Neural cell (in vitro differentiated cells): ENCODE measurements around the gene OLFM1. TPM values are rescaled to one million over a fixed set of nuclear protein-coding genes. Genes with fewer than 3 reads are reported as not detected.

ENCODE experiments used
- H2AFZ ChIP-seq: fragments of 200-600, 300-800 bp; sonication (generic), shearing (Covaris generic); 2 replicates; pipeline ENCODE4 v1.6.0; 2014; ENCODE audit warnings: low read depth, mild to moderate bottlenecking, antibody characterized with exemption, low read length, moderate library complexity
- H3F3A ChIP-seq: fragments of 200-600 bp; shearing (Covaris generic); 2 replicates; pipeline ENCODE4 v1.6.1; 2016; ENCODE audit warnings: mild to moderate bottlenecking, moderate library complexity, mixed read lengths, antibody characterized with exemption, low read length; ENCODE audit not compliant: insufficient read depth, poor library complexity, severe bottlenecking
- H3K27ac ChIP-seq: fragments of 200-600, 300-800 bp; sonication (generic), shearing (Covaris generic); 2 replicates; pipeline ENCODE4 v1.5.1; 2014; ENCODE audit warnings: mild to moderate bottlenecking, low read length, moderate library complexity
- H3K27me3 ChIP-seq: fragments of 300-800, 200-600 bp; sonication (generic), shearing (Covaris generic); 2 replicates; pipeline ENCODE4 v1.6.0; 2014; ENCODE audit warnings: mild to moderate bottlenecking, low read depth, low read length, moderate library complexity; ENCODE audit not compliant: insufficient read depth
- H3K36me3 ChIP-seq: fragments of 300-800, 200-600 bp; sonication (generic), shearing (Covaris generic); 2 replicates; pipeline ENCODE4 v1.5.1; 2014; ENCODE audit warnings: mild to moderate bottlenecking, antibody characterized with exemption, low read length, moderate library complexity; ENCODE audit not compliant: insufficient read depth
- H3K4me2 ChIP-seq: fragments of 300-800, 200-600 bp; sonication (generic), shearing (Covaris generic); 2 replicates; pipeline ENCODE4 v1.6.0; 2014; ENCODE audit warnings: mild to moderate bottlenecking, low read length
- H3K4me3 ChIP-seq: fragments of 300-800, 200-600 bp; sonication (generic), shearing (Covaris generic); 2 replicates; pipeline ENCODE4 v1.5.1; 2014; ENCODE audit warnings: mild to moderate bottlenecking, low read length, moderate library complexity
- H3K79me2 ChIP-seq: fragments of 200-600 bp; shearing (Covaris generic); replicated peaks from 2 replicates; pipeline ENCODE4 v1.6.0; 2014; ENCODE audit warnings: mild to moderate bottlenecking, low read length, moderate library complexity; ENCODE audit not compliant: insufficient read depth
- H3K9ac ChIP-seq: fragments of 300-800, 200-600 bp; sonication (generic), shearing (Covaris generic); 2 replicates; pipeline ENCODE4 v1.6.1; 2016; ENCODE audit warnings: mild to moderate bottlenecking, low read length, mixed read lengths
- H3K9me2 ChIP-seq: fragments of 200-600 bp; shearing (Covaris generic); 2 replicates; pipeline ENCODE4 v1.6.1; 2016; ENCODE audit warnings: mild to moderate bottlenecking, low read length, mixed read lengths; ENCODE audit not compliant: insufficient read depth
- H3K9me3 ChIP-seq: fragments of 200-600, 300-800 bp; sonication (generic), shearing (Covaris generic); 2 replicates; pipeline ENCODE4 v1.6.1; 2016; ENCODE audit warnings: mild to moderate bottlenecking, mixed run types, low read length, moderate library complexity, mixed read lengths
- H4K20me1 ChIP-seq: fragments of 200-600 bp; shearing (Covaris generic); 2 replicates; pipeline ENCODE4 v1.6.1; 2016; ENCODE audit warnings: mild to moderate bottlenecking, mixed run types; ENCODE audit not compliant: insufficient read depth
- EP300 ChIP-seq: fragments of 450-650 bp; conservative IDR thresholded peaks from 2 replicates; pipeline ENCODE4 v1.6.1; 2014; ENCODE audit warnings: antibody characterized with exemption, mild to moderate bottlenecking, moderate library complexity; ENCODE audit not compliant: poor library complexity, severe bottlenecking
- EZH2 ChIP-seq: fragments of 200-600, 300-800 bp; shearing (Covaris generic), sonication (generic); IDR thresholded peaks from 2 replicates; pipeline ENCODE4 v1.6.1; 2014; ENCODE audit warnings: antibody characterized with exemption, low read length, borderline replicate concordance, mild to moderate bottlenecking; ENCODE audit not compliant: insufficient read depth, poor library complexity, severe bottlenecking
- MXI1 ChIP-seq: fragments of 450-650 bp; conservative IDR thresholded peaks from 2 replicates; pipeline ENCODE4 v1.6.1; 2014; ENCODE audit warnings: antibody characterized with exemption, mild to moderate bottlenecking; ENCODE audit not compliant: poor library complexity, severe bottlenecking
- POLR2AphosphoS5 ChIP-seq: IDR thresholded peaks from 2 replicates; pipeline ENCODE4 v1.6.1; 2012
- RAD21 ChIP-seq: fragments of 450-650 bp; conservative IDR thresholded peaks from 2 replicates; pipeline ENCODE4 v1.6.1; 2014; ENCODE audit warnings: antibody characterized with exemption, mild to moderate bottlenecking, moderate library complexity
- SMC3 ChIP-seq: fragments of 450-650 bp; conservative IDR thresholded peaks from 2 replicates; pipeline ENCODE4 v1.6.1; 2014; ENCODE audit warnings: antibody characterized with exemption, mild to moderate bottlenecking, moderate library complexity; ENCODE audit not compliant: poor library complexity
- TAF1 ChIP-seq: IDR thresholded peaks from 2 replicates; pipeline ENCODE4 v1.6.1; 2012; ENCODE audit warnings: low read depth
- polyA plus RNA-seq: library from polyadenylated mRNA; depleted of rRNA; stranded (reverse); fragments of >200 nt; gene quantifications from 2 replicates; pipeline ENCODE4 v1.2.3, GENCODE V29; 2014
- TF ChIP-seq, protein P1 (sequence below): IDR thresholded peaks from 2 replicates; pipeline ENCODE4 v1.6.1; 2012; ENCODE audit warnings: borderline replicate concordance
- TF ChIP-seq, protein P2 (sequence below): fragments of 450-650 bp; IDR thresholded peaks from 2 replicates; pipeline ENCODE4 v1.5.1; 2014; ENCODE audit warnings: antibody characterized with exemption, mild to moderate bottlenecking, moderate library complexity; ENCODE audit not compliant: poor library complexity, severe bottlenecking

Gene OLFM1
- polyA plus RNA-seq, 1 donor from 2014 or later: 102 TPM

DNA sequence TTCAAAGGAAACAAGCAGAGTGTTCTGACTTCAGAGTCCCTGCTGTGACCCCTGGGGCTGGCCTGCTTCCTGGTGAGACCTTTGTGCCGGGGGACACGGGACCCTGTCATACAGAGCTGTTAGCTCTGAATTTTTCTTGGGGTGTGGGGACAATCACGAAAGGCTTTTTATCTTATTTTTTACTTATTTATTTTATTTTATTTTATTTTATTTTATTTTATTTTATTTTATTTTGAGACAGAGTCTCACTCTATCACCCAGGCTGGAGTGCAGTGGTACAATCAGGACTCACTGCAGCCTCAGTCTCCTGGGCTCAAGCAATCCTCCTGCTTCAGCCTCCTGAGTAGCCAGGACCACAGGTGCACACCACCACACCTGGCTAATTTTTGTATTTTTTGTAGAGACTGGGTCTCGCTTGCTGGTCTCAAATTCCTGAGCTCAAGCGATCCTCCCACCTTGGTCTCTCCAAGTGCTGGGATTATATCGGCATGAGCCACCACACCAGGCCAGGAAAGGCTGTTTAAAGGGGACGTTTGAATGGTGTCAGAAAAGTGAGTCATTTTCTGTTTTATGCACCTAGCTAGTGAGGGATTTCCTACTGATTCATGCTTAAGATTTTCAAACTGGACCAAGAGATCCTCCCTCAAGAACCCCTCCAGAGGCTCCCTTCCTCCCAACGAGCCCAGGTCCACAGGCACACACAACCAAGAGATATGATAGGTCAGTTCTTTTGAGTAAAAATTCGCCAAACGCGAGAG, 75.7 kb downstream of the OLFM1 start:
- Histone ChIP-seq H3K9me3 (no peaks in the 10 kb centered on the region), H3K36me3 (no peaks in the 10 kb centered on the region), H3K9me2 (no peaks in the 10 kb centered on the region), H4K20me1 (no peaks in the 10 kb centered on the region), H3K27ac (no peak overlapping the region), H3K4me2 (no peak overlapping the region), H3K4me3 (no peak overlapping the region), H2AFZ (no peak overlapping the region), H3F3A (no peaks in the 10 kb centered on the region), H3K79me2 (no peaks in the 10 kb centered on the region), H3K9ac (no peak overlapping the region), H3K27me3 (peaks cover 4% of the 10 kb centered on the region)
- TF ChIP-seq POLR2AphosphoS5: no peak
- no peak for TF ChIP-seq EP300
- no peak for TF ChIP-seq TAF1
- TF ChIP-seq MXI1: no peak
- TF ChIP-seq RAD21: no peak

DNA sequence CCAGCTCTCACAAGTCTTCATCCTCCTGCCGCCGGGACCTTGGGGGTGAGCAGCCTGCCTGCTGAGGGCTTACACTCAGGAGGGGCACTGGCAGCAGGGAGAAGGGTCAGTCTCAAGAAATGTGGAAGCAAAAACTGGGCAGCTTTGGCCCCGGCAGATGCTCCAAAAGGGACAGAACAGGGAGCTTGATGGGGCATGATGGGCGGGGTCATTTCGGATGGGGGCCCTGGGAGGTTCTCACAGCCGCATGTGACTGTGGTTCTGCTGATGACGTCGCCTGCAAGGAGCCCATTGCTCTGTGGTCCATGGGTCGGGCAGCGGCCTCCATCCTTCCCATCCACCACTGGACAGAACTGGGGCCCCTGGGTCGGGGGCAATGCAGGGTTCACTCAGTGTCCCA, 76.6 kb downstream of the OLFM1 start:
- H3K9me2 ChIP-seq: no peaks in the 10 kb centered on the region
- no peak overlapping the region for H3K4me2 ChIP-seq
- no peak overlapping the region for H2AFZ ChIP-seq
- no peaks in the 10 kb centered on the region for H4K20me1 ChIP-seq
- no peaks in the 10 kb centered on the region for H3K27me3 ChIP-seq
- TF ChIP-seq EP300: no peak
- TF ChIP-seq, protein P1, sequence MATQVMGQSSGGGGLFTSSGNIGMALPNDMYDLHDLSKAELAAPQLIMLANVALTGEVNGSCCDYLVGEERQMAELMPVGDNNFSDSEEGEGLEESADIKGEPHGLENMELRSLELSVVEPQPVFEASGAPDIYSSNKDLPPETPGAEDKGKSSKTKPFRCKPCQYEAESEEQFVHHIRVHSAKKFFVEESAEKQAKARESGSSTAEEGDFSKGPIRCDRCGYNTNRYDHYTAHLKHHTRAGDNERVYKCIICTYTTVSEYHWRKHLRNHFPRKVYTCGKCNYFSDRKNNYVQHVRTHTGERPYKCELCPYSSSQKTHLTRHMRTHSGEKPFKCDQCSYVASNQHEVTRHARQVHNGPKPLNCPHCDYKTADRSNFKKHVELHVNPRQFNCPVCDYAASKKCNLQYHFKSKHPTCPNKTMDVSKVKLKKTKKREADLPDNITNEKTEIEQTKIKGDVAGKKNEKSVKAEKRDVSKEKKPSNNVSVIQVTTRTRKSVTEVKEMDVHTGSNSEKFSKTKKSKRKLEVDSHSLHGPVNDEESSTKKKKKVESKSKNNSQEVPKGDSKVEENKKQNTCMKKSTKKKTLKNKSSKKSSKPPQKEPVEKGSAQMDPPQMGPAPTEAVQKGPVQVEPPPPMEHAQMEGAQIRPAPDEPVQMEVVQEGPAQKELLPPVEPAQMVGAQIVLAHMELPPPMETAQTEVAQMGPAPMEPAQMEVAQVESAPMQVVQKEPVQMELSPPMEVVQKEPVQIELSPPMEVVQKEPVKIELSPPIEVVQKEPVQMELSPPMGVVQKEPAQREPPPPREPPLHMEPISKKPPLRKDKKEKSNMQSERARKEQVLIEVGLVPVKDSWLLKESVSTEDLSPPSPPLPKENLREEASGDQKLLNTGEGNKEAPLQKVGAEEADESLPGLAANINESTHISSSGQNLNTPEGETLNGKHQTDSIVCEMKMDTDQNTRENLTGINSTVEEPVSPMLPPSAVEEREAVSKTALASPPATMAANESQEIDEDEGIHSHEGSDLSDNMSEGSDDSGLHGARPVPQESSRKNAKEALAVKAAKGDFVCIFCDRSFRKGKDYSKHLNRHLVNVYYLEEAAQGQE: no peak
- no peak for TF ChIP-seq MXI1
- no peak for TF ChIP-seq RAD21
- TF ChIP-seq SMC3: no peak
- no peaks in the 10 kb centered on the region for H3K79me2 ChIP-seq
- H3F3A ChIP-seq: no peaks in the 10 kb centered on the region
- no peak overlapping the region for H3K4me3 ChIP-seq
- H3K36me3 ChIP-seq: no peaks in the 10 kb centered on the region
- H3K9me3 ChIP-seq: no peaks in the 10 kb centered on the region
- H3K27ac ChIP-seq: no peak overlapping the region
- no peak overlapping the region for H3K9ac ChIP-seq

DNA sequence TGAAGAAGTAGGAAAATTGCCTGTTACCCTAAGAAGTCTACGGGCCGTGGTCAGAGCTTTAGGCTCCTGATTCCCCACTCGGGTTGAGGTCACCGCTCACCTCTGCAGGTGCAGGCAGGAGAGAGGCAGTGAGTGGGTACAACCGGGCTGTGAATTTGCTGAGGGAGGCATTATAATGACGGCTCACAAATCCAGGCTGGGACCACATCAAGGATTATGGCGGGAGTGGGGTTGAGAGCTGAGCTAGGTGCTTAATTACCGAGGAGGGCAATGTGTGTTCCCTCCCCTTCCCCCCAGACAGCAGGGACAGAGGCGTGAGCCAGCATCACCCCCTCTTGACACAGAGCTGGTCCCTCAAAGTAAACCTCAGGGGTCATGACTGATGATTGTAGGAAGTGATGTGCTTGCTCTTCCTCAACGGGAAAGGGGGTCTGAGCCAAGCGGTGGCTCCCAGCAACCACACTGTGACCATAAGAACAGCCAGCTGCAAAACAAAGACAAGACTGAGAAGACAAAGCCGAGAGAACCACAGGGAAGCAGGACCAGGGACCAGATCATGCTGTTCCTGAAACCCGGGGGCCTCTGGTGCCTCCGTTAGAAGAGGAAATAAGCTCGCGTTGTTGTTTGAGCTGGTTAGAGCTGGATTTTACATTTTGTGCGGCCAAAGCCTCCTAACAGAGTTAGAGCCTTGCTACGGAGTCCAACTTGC, 77.7 kb downstream of the OLFM1 start:
- TF ChIP-seq, protein P1: no peak
- no peak for TF ChIP-seq MXI1
- TF ChIP-seq POLR2AphosphoS5: no peak
- TF ChIP-seq EP300: no peak
- TF ChIP-seq TAF1: no peak
- TF ChIP-seq RAD21: no peak
- no peak for TF ChIP-seq EZH2
- TF ChIP-seq, protein P2, sequence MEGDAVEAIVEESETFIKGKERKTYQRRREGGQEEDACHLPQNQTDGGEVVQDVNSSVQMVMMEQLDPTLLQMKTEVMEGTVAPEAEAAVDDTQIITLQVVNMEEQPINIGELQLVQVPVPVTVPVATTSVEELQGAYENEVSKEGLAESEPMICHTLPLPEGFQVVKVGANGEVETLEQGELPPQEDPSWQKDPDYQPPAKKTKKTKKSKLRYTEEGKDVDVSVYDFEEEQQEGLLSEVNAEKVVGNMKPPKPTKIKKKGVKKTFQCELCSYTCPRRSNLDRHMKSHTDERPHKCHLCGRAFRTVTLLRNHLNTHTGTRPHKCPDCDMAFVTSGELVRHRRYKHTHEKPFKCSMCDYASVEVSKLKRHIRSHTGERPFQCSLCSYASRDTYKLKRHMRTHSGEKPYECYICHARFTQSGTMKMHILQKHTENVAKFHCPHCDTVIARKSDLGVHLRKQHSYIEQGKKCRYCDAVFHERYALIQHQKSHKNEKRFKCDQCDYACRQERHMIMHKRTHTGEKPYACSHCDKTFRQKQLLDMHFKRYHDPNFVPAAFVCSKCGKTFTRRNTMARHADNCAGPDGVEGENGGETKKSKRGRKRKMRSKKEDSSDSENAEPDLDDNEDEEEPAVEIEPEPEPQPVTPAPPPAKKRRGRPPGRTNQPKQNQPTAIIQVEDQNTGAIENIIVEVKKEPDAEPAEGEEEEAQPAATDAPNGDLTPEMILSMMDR: no peak
- no peak for TF ChIP-seq SMC3
- H3K27me3 ChIP-seq: no peaks in the 10 kb centered on the region
- no peaks in the 10 kb centered on the region for H3K79me2 ChIP-seq
- no peak overlapping the region for H2AFZ ChIP-seq
- no peaks in the 10 kb centered on the region for H3K36me3 ChIP-seq
- H3K4me2 ChIP-seq: no peak overlapping the region
- H4K20me1 ChIP-seq: no peaks in the 10 kb centered on the region
- H3K9ac ChIP-seq: no peak overlapping the region
- H3K9me3 ChIP-seq: no peaks in the 10 kb centered on the region
- no peak overlapping the region for H3K4me3 ChIP-seq
- no peaks in the 10 kb centered on the region for H3K9me2 ChIP-seq
- no peaks in the 10 kb centered on the region for H3F3A ChIP-seq
- H3K27ac ChIP-seq: no peak overlapping the region
